GM12864 (cell line): Measurements from ENCODE around the gene MRPL22.
A peak's percentile ranks its signal among the peaks of the same experiment; 100 is the strongest.

Source experiments
- DNase-seq: peaks from one replicate; pipeline ENCODE4 v3.0.0-alpha.2; 2011; ENCODE audit warnings: low read depth
- H3K4me3 ChIP-seq: 2 replicates; pipeline ENCODE4 v1.5.1; 2011; ENCODE audit warnings: mild to moderate bottlenecking, low read depth, low read length, control low read depth
- CTCF ChIP-seq: IDR thresholded peaks from 2 replicates; pipeline ENCODE4 v1.5.1; 2011; ENCODE audit warnings: low read depth, mild to moderate bottlenecking, moderate library complexity, low read length, control low read depth, inconsistent platforms; ENCODE audit errors: missing control alignments

The MRPL22 gene

GRCh38 chr5:154943527-154943926 is 2.7 kb downstream of the MRPL22 start:
- no peak for TF ChIP-seq CTCF
- DNase-seq, result no peak

GRCh38 chr5:154944716-154945115 is 3.8 kb downstream of the MRPL22 start:
- TF ChIP-seq CTCF, result no peak
- no peak for DNase-seq

More at GRCh38 chr5:154943527-154943926, 2.7 kb downstream of the MRPL22 start:
- H3K4me3 ChIP-seq, result no peak overlapping the region

GRCh38 chr5:154945695-154946301 is 4.9 kb downstream of the MRPL22 start:
- TF ChIP-seq CTCF, result peak; percentile 47
- no peak for DNase-seq
- no peak overlapping the region for H3K4me3 ChIP-seq

More at GRCh38 chr5:154944716-154945115, 3.8 kb downstream of the MRPL22 start:
- H3K4me3 ChIP-seq, result no peak overlapping the region

GRCh38 chr5:154947778-154948177 is 6.9 kb downstream of the MRPL22 start:
- no peak for TF ChIP-seq CTCF
- no peak overlapping the region for H3K4me3 ChIP-seq
- DNase-seq, result no peak

- no peak for DNase-seq
- TF ChIP-seq CTCF, result no peak
Observed at GRCh38 chr5:154948313-154948712, 7.4 kb downstream of the MRPL22 start.

GRCh38 chr5:154949781-154950180 is 8.9 kb downstream of the MRPL22 start:
- no peak for DNase-seq
- no peak for TF ChIP-seq CTCF
- no peak overlapping the region for H3K4me3 ChIP-seq

More at GRCh38 chr5:154948313-154948712, 7.4 kb downstream of the MRPL22 start:
- H3K4me3 ChIP-seq, result no peak overlapping the region

GRCh38 chr5:154956712-154957111 is 15.8 kb downstream of the MRPL22 start:
- H3K4me3 ChIP-seq, result no peak overlapping the region
- DNase-seq, result no peak
- TF ChIP-seq CTCF, result no peak
